ENCODE data around the gene CTPS1. TPM values are rescaled to one million over a fixed set of nuclear protein-coding genes. Genes with fewer than 3 reads are reported as not detected.

Gene CTPS1
- total RNA-seq, 1 experiment from 2014 or later = 73.4 TPM

- CTCF ChIA-PET = interaction anchor here (1.6 kb wide), 1 partner anchor 9 kb away, joined by 4 read pairs; no protein-coding TSS in a partner anchor
- Mint-ChIP-seq H3K36me3 (no peaks in the 10 kb centered on the region), H3K4me1 (peaks cover 12% of the 10 kb centered on the region), H3K4me3 (no peak overlapping the region), H3K9me3 (peaks cover 8% of the 10 kb centered on the region), H3K27ac (no peak overlapping the region), H3K27me3 (ENCODE audit: low read depth) (no peaks in the 10 kb centered on the region)
- DNase-seq (ENCODE audit: low spot score) (no peak), ATAC-seq (no peak)
- TF ChIP-seq GTF2I (CRISPR knock-in tag; conservative IDR thresholded peaks at IDR 0.05) = no peak
- no peak for TF ChIP-seq ZNF263 (CRISPR knock-in tag; IDR thresholded peaks at IDR 0.05; ENCODE audit: low read depth)
- no peak for TF ChIP-seq E2F5 (CRISPR knock-in tag; IDR thresholded peaks at IDR 0.05)
- no peak for TF ChIP-seq ZNF512 (CRISPR knock-in tag; IDR thresholded peaks at IDR 0.05; ENCODE audit: borderline replicate concordance)
- no peak for TF ChIP-seq ZMAT4 (CRISPR knock-in tag; IDR thresholded peaks at IDR 0.05)
- no peak for TF ChIP-seq ZNF121 (CRISPR knock-in tag; IDR thresholded peaks at IDR 0.05)
- no peak for TF ChIP-seq SP1 (CRISPR knock-in tag; conservative IDR thresholded peaks at IDR 0.05)
- POLR2A ChIA-PET = no interaction called here
Measured at GRCh38 chr1:40958210-40958609, 21.3 kb upstream of the CTPS1 start.

- Mint-ChIP-seq H3K36me3 (no peaks in the 10 kb centered on the region), H3K27me3 (ENCODE audit: low read depth) (peaks cover 6% of the 10 kb centered on the region), H3K9me3 (no peaks in the 10 kb centered on the region), H3K4me3 (no peak overlapping the region), H3K27ac (no peak overlapping the region), H3K4me1 (peaks cover 15% of the 10 kb centered on the region)
- CTCF ChIA-PET = interaction anchor here (1.7 to 3.3 kb wide), 2 partner anchors 12 to 17 kb away, joined by 9 to 15 read pairs; no protein-coding TSS in a partner anchor
- DNase-seq (ENCODE audit: low spot score) (no peak), ATAC-seq (peak; percentile 69)
- POLR2A ChIA-PET = no interaction called here
- no peak for TF ChIP-seq ZNF317 (CRISPR knock-in tag; IDR thresholded peaks at IDR 0.05; ENCODE audit: borderline replicate concordance, low read depth)
- no peak for TF ChIP-seq TEAD1 (CRISPR knock-in tag; IDR thresholded peaks at IDR 0.05)
- no peak for TF ChIP-seq RELA (CRISPR knock-in tag; IDR thresholded peaks at IDR 0.05; ENCODE audit: borderline replicate concordance)
- no peak for TF ChIP-seq ETV6 (CRISPR knock-in tag; IDR thresholded peaks at IDR 0.05)
- no peak for TF ChIP-seq EMX1 (CRISPR knock-in tag; IDR thresholded peaks at IDR 0.05)
- no peak for TF ChIP-seq E2F5 (CRISPR knock-in tag; IDR thresholded peaks at IDR 0.05)
- TF ChIP-seq OVOL2 (CRISPR knock-in tag; IDR thresholded peaks at IDR 0.05; ENCODE audit: borderline replicate concordance) = no peak
- TF ChIP-seq JAZF1 (CRISPR knock-in tag; IDR thresholded peaks at IDR 0.05) = no peak
- no peak for TF ChIP-seq CTCF (IDR thresholded peaks at IDR 0.05)
- TF ChIP-seq USF1 (CRISPR knock-in tag; IDR thresholded peaks at IDR 0.05) = no peak
- no peak for TF ChIP-seq ESRRA (CRISPR knock-in tag; IDR thresholded peaks at IDR 0.05; ENCODE audit: borderline replicate concordance)
Measured at GRCh38 chr1:40965531-40965930, 14.0 kb upstream of the CTPS1 start.
